HEK293 (cell line): ENCODE results near the gene SULT2B1.

ENCODE experiments used
- CTCF ChIA-PET: fragments of 350-600 bp; formaldehyde crosslinking; extraction: SDS; loops from one replicate; lab custom pipeline; 2021; ENCODE audit warnings: antibody characterized with exemption; lab: Yijun Ruan, JAX
- POLR2A ChIA-PET: fragments of 300-600 bp; formaldehyde crosslinking; extraction: SDS; loops from one replicate; lab custom pipeline; 2020; ENCODE audit warnings: antibody characterized with exemption, inconsistent platforms; lab: Yijun Ruan, JAX
- H3K27ac ChIP-seq: fragments of 200-500 bp; sonication (Bioruptor generic); 2 replicates; pipeline ENCODE4 v1.5.1; 2014; ENCODE audit warnings: low read depth, low read length, control low read depth, inconsistent platforms; ENCODE audit errors: extremely low read depth
- H3K36me3 ChIP-seq, 2 experiments: fragments of 200-500 bp in 1 of 2; sonication (Bioruptor generic) in 1 of 2; 1 replicate in 1 of 2; 2 replicates in 1 of 2; pipeline ENCODE4 v1.5.1; 2014 to 2017; ENCODE audit warnings: inconsistent platforms in 2 of 2, low read length in 2 of 2; ENCODE audit not compliant: control insufficient read depth in 2 of 2, insufficient read depth in 1 of 2
- H3K4me1 ChIP-seq: fragments of 200-500 bp; sonication (Bioruptor generic); 2 replicates; pipeline ENCODE4 v1.5.1; 2014; ENCODE audit warnings: mild to moderate bottlenecking, low read length, inconsistent platforms; ENCODE audit not compliant: control insufficient read depth, insufficient read depth
- H3K4me3 ChIP-seq: 2 replicates; pipeline ENCODE4 v1.5.1; 2011; ENCODE audit warnings: low read depth, mild to moderate bottlenecking, control low read depth, low read length, moderate library complexity
- H3K9me3 ChIP-seq: fragments of 200-500 bp; sonication (Bioruptor generic); 2 replicates; pipeline ENCODE4 v1.5.1; 2014; ENCODE audit warnings: low read depth, low read length, inconsistent platforms; ENCODE audit not compliant: control insufficient read depth, insufficient read depth
- BCL11A ChIP-seq: fragments of 450-650 bp; formaldehyde crosslinking; IDR thresholded peaks from 2 replicates; pipeline ENCODE4 v1.5.1; 2016; ENCODE audit warnings: low read depth, missing biosample characterization, missing genetic modification characterization
- BCL11B ChIP-seq: fragments of 450-650 bp; formaldehyde crosslinking; IDR thresholded peaks from 2 replicates; pipeline ENCODE4 v1.5.1; 2016; ENCODE audit warnings: low read depth, missing biosample characterization, missing genetic modification characterization
- EGR2 ChIP-seq: fragments of 450-650 bp; formaldehyde crosslinking; IDR thresholded peaks from 2 replicates; pipeline ENCODE4 v1.5.1; 2016; ENCODE audit warnings: low read depth, missing biosample characterization, missing genetic modification characterization
- KLF7 ChIP-seq: fragments of 450-650 bp; formaldehyde crosslinking; IDR thresholded peaks from 2 replicates; pipeline ENCODE4 v1.5.1; 2016; ENCODE audit warnings: missing biosample characterization, missing genetic modification characterization, borderline replicate concordance
- ZBTB10 ChIP-seq: fragments of 450-650 bp; formaldehyde crosslinking; IDR thresholded peaks from 2 replicates; pipeline ENCODE4 v1.5.1; 2016; ENCODE audit warnings: missing biosample characterization, missing genetic modification characterization
- ZBTB21 ChIP-seq: fragments of 450-650 bp; formaldehyde crosslinking; IDR thresholded peaks from 2 replicates; pipeline ENCODE4 v1.5.1; 2017; ENCODE audit warnings: missing biosample characterization, missing genetic modification characterization
- ZFHX2 ChIP-seq: fragments of 450-650 bp; formaldehyde crosslinking; conservative IDR thresholded peaks from 2 replicates; pipeline ENCODE4 v1.5.1; 2016; ENCODE audit warnings: missing biosample characterization, missing genetic modification characterization
- ZNF366 ChIP-seq: fragments of 450-650 bp; formaldehyde crosslinking; conservative IDR thresholded peaks from 2 replicates; pipeline ENCODE4 v1.5.1; 2016; ENCODE audit warnings: missing biosample characterization, missing genetic modification characterization
- ZNF510 ChIP-seq: fragments of 450-650 bp; formaldehyde crosslinking; IDR thresholded peaks from 2 replicates; pipeline ENCODE4 v1.5.1; 2018; ENCODE audit warnings: mild to moderate bottlenecking, missing genetic modification characterization, missing biosample characterization; ENCODE audit not compliant: insufficient replicate concordance
- ZNF623 ChIP-seq: fragments of 450-650 bp; formaldehyde crosslinking; IDR thresholded peaks from 2 replicates; pipeline ENCODE4 v1.5.1; 2016; ENCODE audit warnings: missing biosample characterization, missing genetic modification characterization
- ZNF768 ChIP-seq: fragments of 450-650 bp; formaldehyde crosslinking; IDR thresholded peaks from 2 replicates; pipeline ENCODE4 v1.5.1; 2018; ENCODE audit warnings: missing biosample characterization, mild to moderate bottlenecking, missing genetic modification characterization
- ZNF777 ChIP-seq: fragments of 450-650 bp; formaldehyde crosslinking; IDR thresholded peaks from 2 replicates; pipeline ENCODE4 v1.5.1; 2017; ENCODE audit warnings: missing biosample characterization, missing genetic modification characterization, borderline replicate concordance
- TF ChIP-seq, protein P1 (sequence below): fragments of 450-650 bp; formaldehyde crosslinking; IDR thresholded peaks from 2 replicates; pipeline ENCODE4 v1.5.1; 2017; ENCODE audit warnings: missing biosample characterization, missing genetic modification characterization
- TF ChIP-seq, protein P2 (sequence below): fragments of 450-650 bp; formaldehyde crosslinking; IDR thresholded peaks from 2 replicates; pipeline ENCODE4 v1.5.1; 2016; ENCODE audit warnings: missing biosample characterization, missing genetic modification characterization
- TF ChIP-seq, protein P3 (sequence below): fragments of 450-650 bp; formaldehyde crosslinking; IDR thresholded peaks from 2 replicates; pipeline ENCODE4 v1.5.1; 2016; ENCODE audit warnings: missing biosample characterization, missing genetic modification characterization
- TF ChIP-seq, protein P4 (sequence below): IDR thresholded peaks from 2 replicates; pipeline ENCODE4 v1.6.1; 2011; ENCODE audit warnings: mild to moderate bottlenecking, low read depth, low read length, borderline replicate concordance
- TF ChIP-seq, protein P5 (sequence below): fragments of 450-650 bp; formaldehyde crosslinking; IDR thresholded peaks from 2 replicates; pipeline ENCODE4 v1.5.1; 2016; ENCODE audit warnings: missing biosample characterization, missing genetic modification characterization

Gene SULT2B1

DNA sequence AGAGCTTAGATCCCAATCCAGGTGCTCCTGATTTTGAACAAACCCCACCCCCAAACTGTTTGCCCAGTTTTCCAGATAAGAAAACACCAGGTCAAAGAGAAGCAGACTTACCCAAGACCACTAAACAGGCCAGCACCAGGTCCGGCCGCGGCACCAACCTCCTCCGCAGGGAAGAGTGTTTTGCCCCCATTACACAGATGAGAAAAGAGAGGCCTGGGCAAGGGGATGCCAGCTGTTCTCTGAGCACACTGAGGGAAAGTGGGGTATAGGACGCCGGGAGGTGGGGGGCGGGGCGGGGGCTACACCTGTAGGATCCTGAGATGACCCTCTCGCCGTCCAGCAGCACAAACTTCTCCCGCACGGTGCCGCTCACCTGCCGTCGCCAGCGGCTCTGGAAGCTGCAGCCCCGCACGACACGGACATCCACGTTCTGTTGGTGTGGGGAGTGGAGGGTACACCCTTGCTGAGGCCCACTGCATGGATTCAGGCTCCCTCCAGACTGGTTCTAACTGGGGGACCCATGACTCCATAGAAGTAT lies 57.7 kb downstream of the SULT2B1 start (continued):
- TF ChIP-seq ZBTB10 (tag by site-specific recombination) (no peak), ZNF366 (tag by site-specific recombination) (no peak), ZNF623 (tag by site-specific recombination) (no peak), ZNF777 (tag by site-specific recombination) (no peak), KLF7 (tag by site-specific recombination) (no peak), ZBTB21 (no peak)
- TF ChIP-seq, protein P1, sequence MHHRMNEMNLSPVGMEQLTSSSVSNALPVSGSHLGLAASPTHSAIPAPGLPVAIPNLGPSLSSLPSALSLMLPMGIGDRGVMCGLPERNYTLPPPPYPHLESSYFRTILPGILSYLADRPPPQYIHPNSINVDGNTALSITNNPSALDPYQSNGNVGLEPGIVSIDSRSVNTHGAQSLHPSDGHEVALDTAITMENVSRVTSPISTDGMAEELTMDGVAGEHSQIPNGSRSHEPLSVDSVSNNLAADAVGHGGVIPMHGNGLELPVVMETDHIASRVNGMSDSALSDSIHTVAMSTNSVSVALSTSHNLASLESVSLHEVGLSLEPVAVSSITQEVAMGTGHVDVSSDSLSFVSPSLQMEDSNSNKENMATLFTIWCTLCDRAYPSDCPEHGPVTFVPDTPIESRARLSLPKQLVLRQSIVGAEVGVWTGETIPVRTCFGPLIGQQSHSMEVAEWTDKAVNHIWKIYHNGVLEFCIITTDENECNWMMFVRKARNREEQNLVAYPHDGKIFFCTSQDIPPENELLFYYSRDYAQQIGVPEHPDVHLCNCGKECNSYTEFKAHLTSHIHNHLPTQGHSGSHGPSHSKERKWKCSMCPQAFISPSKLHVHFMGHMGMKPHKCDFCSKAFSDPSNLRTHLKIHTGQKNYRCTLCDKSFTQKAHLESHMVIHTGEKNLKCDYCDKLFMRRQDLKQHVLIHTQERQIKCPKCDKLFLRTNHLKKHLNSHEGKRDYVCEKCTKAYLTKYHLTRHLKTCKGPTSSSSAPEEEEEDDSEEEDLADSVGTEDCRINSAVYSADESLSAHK = no peak
- TF ChIP-seq, protein P2, sequence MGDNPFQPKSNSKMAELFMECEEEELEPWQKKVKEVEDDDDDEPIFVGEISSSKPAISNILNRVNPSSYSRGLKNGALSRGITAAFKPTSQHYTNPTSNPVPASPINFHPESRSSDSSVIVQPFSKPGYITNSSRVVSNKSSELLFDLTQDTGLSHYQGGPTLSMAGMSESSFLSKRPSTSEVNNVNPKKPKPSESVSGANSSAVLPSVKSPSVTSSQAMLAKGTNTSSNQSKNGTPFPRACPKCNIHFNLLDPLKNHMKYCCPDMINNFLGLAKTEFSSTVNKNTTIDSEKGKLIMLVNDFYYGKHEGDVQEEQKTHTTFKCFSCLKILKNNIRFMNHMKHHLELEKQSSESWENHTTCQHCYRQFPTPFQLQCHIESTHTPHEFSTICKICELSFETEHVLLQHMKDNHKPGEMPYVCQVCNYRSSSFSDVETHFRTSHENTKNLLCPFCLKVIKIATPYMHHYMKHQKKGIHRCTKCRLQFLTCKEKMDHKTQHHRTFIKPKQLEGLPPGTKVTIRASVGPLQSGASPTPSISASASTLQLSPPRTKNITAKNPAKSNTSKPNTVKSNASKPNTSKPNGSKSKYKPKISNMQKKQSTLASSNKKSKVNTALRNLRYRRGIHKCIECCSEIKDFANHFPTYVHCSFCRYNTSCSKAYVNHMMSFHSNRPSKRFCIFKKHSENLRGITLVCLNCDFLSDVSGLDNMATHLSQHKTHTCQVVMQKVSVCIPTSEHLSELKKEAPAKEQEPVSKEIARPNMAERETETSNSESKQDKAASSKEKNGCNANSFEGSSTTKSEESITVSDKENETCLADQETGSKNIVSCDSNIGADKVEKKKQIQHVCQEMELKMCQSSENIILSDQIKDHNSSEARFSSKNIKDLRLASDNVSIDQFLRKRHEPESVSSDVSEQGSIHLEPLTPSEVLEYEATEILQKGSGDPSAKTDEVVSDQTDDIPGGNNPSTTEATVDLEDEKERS (tag by site-specific recombination) = no peak
- TF ChIP-seq, protein P3, sequence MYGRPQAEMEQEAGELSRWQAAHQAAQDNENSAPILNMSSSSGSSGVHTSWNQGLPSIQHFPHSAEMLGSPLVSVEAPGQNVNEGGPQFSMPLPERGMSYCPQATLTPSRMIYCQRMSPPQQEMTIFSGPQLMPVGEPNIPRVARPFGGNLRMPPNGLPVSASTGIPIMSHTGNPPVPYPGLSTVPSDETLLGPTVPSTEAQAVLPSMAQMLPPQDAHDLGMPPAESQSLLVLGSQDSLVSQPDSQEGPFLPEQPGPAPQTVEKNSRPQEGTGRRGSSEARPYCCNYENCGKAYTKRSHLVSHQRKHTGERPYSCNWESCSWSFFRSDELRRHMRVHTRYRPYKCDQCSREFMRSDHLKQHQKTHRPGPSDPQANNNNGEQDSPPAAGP (tag by site-specific recombination) = no peak

DNA sequence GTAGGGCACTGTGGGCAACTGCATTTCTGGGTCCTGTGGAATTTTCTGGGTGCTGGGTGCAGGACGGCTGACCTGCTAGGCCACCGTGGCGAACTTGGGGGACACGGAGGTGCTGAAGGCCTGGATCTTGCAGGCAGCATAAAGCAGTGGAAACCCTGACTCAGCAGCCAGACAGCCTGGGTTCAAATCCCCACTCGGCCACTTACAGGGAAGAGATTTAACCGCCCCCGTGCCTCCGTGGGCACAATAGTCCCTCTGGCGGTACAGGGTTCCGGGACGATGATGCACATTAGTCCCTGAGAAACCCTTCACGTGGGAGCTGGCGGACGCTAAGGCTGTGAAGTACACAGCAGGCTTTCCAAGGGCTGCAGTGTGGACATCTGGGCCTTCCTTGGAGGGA lies 59.9 kb downstream of the SULT2B1 start:
- CTCF ChIA-PET = interaction anchor here (0.7 to 0.9 kb wide), 2 partner anchors 122 to 743 kb away, joined by 3 to 6 read pairs; no protein-coding TSS in a partner anchor

DNA sequence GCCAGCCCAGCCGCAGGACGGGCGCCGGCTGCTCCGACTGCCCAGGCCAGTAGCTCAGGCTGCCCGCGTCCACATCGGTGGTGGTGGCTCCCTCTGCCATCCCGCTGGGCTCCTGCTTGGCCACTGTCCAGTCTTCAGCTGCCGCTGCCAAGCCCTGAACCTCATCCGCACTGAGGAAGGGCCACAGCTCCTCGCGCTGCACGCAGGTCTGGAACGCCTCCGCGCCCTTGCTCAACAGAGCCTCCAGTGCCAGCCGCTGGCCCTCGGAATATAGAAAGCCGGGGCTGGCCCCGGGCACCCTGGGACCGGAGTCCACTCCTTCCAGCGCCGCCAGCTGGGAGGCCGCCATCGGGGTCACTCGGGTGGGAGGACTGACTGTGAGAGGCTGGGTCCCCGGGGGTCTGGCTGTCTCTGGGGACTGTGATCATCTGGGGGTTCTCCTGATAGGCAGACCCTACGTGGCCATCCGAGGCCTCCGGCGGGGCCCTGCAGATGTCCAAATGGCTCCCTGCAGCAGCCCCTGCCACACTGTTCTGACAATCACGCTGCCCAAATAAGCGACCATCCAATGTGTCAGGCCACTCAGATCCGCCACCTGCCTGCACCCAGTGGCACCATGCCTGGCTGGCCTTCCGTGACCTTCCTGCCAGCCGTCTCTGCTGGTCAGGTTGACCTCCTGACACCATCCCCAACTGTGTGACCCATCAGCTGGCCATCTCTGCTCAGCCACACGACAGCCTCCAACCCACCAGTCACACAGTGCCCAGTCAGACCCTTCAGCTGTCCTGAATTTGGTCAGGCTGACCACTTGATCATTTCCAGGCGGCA lies 61.3 kb downstream of the SULT2B1 start:
- Histone ChIP-seq H3K9me3 (no peaks in the 10 kb centered on the region), H3K36me3 (peaks cover 14 to 35% of the 10 kb centered on the region in 2 experiments), H3K27ac (peak overlapping the region; percentile 1; the same call in 1 of the 2 replicates), H3K4me3 (no peak overlapping the region), H3K4me1 (peaks cover 27% of the 10 kb centered on the region)
- ChIA-PET CTCF (interaction anchor here (0.9 to 1.0 kb wide), 2 partner anchors 24 to 299 kb away, joined by 3 to 5 read pairs; no protein-coding TSS in a partner anchor), POLR2A (interaction anchor here (0.5 to 3.7 kb wide), 6 partner anchors 8 to 27 kb away, joined by 3 to 28 read pairs (median 4); no protein-coding TSS in a partner anchor)
- TF ChIP-seq, protein P4, sequence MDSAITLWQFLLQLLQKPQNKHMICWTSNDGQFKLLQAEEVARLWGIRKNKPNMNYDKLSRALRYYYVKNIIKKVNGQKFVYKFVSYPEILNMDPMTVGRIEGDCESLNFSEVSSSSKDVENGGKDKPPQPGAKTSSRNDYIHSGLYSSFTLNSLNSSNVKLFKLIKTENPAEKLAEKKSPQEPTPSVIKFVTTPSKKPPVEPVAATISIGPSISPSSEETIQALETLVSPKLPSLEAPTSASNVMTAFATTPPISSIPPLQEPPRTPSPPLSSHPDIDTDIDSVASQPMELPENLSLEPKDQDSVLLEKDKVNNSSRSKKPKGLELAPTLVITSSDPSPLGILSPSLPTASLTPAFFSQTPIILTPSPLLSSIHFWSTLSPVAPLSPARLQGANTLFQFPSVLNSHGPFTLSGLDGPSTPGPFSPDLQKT = no peak
- TF ChIP-seq, protein P5, sequence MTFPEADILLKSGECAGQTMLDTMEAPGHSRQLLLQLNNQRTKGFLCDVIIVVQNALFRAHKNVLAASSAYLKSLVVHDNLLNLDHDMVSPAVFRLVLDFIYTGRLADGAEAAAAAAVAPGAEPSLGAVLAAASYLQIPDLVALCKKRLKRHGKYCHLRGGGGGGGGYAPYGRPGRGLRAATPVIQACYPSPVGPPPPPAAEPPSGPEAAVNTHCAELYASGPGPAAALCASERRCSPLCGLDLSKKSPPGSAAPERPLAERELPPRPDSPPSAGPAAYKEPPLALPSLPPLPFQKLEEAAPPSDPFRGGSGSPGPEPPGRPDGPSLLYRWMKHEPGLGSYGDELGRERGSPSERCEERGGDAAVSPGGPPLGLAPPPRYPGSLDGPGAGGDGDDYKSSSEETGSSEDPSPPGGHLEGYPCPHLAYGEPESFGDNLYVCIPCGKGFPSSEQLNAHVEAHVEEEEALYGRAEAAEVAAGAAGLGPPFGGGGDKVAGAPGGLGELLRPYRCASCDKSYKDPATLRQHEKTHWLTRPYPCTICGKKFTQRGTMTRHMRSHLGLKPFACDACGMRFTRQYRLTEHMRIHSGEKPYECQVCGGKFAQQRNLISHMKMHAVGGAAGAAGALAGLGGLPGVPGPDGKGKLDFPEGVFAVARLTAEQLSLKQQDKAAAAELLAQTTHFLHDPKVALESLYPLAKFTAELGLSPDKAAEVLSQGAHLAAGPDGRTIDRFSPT (tag by site-specific recombination) = peak; percentile 35
- TF ChIP-seq ZNF777 (tag by site-specific recombination) = no peak
- no peak for TF ChIP-seq EGR2
- TF ChIP-seq ZNF510 (tag by site-specific recombination) = no peak
- TF ChIP-seq BCL11A (tag by site-specific recombination) = peak; percentile 75; the same call in 1 of the 2 replicates
- peak; percentile 90; the same call in 1 of the 2 replicates for TF ChIP-seq BCL11B (tag by site-specific recombination)

More for the DNA sequence above, 59.9 kb downstream of the SULT2B1 start:
- H3K4me1 ChIP-seq = peaks cover 16% of the 10 kb centered on the region
- no peak for TF ChIP-seq ZNF768
- peak; percentile 75 for TF ChIP-seq ZFHX2 (tag by site-specific recombination)
- peak; percentile 80 for TF ChIP-seq EGR2
- TF ChIP-seq, all 188 proteins: peak for 2
- no peak overlapping the region for H3K27ac ChIP-seq
- no peak overlapping the region for H3K4me3 ChIP-seq
- peaks cover 10 to 21% of the 10 kb centered on the region in 2 experiments for H3K36me3 ChIP-seq
- POLR2A ChIA-PET = interaction anchor here (0.6 to 1.0 kb wide), 2 partner anchors 20 to 110 kb away, joined by 3 read pairs; no protein-coding TSS in a partner anchor
- no peaks in the 10 kb centered on the region for H3K9me3 ChIP-seq
